Keratinocyte (primary cell): ENCODE results near the gene CALHM4. TPM values are rescaled to one million over a fixed set of nuclear protein-coding genes. Genes with fewer than 3 reads are reported as not detected.

Experiments
- DNase-seq: peaks from one replicate; pipeline ENCODE4 v3.0.0-alpha.2; 2011; ENCODE audit warnings: low read depth, missing footprints, low spot score
- FAIRE-seq: peaks from 2 replicates; lab custom pipeline; 2011; peaks lifted over from hg19 to GRCh38; lab: Jason Lieb, UNC
- H2AFZ ChIP-seq: 2 replicates; pipeline ENCODE4 v1.6.0; 2012; ENCODE audit warnings: low read length, control low read depth, inconsistent platforms; ENCODE audit not compliant: control insufficient read depth
- H3K27ac ChIP-seq: 2 replicates; pipeline ENCODE4 v1.5.1; 2011; ENCODE audit warnings: low read length; ENCODE audit not compliant: control insufficient read depth, insufficient read depth
- H3K27me3 ChIP-seq: 3 replicates; pipeline ENCODE4 v1.6.0; 2011; ENCODE audit warnings: low read length; ENCODE audit not compliant: control insufficient read depth, insufficient read depth; ENCODE audit errors: extremely low read depth
- H3K36me3 ChIP-seq, 2 experiments: 2 replicates in 1 of 2; 3 replicates in 1 of 2; pipeline ENCODE4 v1.5.1; 2011; ENCODE audit warnings: low read length in 2 of 2, mild to moderate bottlenecking in 1 of 2; ENCODE audit not compliant: control insufficient read depth in 2 of 2, insufficient read depth in 2 of 2; ENCODE audit errors: extremely low read depth in 1 of 2
- H3K4me1 ChIP-seq: 3 replicates; pipeline ENCODE4 v1.5.1; 2011; ENCODE audit warnings: low read length; ENCODE audit not compliant: control insufficient read depth, insufficient read depth; ENCODE audit errors: extremely low read depth
- H3K4me2 ChIP-seq: 3 replicates; pipeline ENCODE4 v1.6.0; 2011; ENCODE audit warnings: low read depth, low read length; ENCODE audit not compliant: control insufficient read depth, insufficient read depth; ENCODE audit errors: extremely low read depth
- H3K4me3 ChIP-seq, 3 experiments: fragments of 200-600 bp in 1 of 3; sonication (generic) in 1 of 3; 2 replicates in 2 of 3; 3 replicates in 1 of 3; pipeline ENCODE4 v1.5.1; 2011 to 2016; ENCODE audit warnings: low read length in 3 of 3, mild to moderate bottlenecking in 3 of 3, control low read depth in 2 of 3, inconsistent platforms in 1 of 3, low read depth in 1 of 3, mixed read lengths in 1 of 3, mixed run types in 1 of 3, moderate library complexity in 1 of 3; ENCODE audit not compliant: control insufficient read depth in 2 of 3, insufficient read depth in 2 of 3; ENCODE audit errors: extremely low read depth in 1 of 3
- H3K79me2 ChIP-seq: 2 replicates; pipeline ENCODE4 v1.6.0; 2012; ENCODE audit warnings: low read length; ENCODE audit not compliant: control insufficient read depth, insufficient read depth
- H3K9ac ChIP-seq: 3 replicates; pipeline ENCODE4 v1.6.0; 2011; ENCODE audit warnings: low read length; ENCODE audit not compliant: control insufficient read depth, insufficient read depth; ENCODE audit errors: extremely low read depth
- H3K9me1 ChIP-seq: 3 replicates; pipeline ENCODE4 v1.6.0; 2011; ENCODE audit warnings: low read length; ENCODE audit not compliant: control insufficient read depth, insufficient read depth; ENCODE audit errors: extremely low read depth
- H3K9me3 ChIP-seq: 2 replicates; pipeline ENCODE4 v1.5.1; 2012; ENCODE audit warnings: low read depth, low read length; ENCODE audit not compliant: control insufficient read depth
- H4K20me1 ChIP-seq: 3 replicates; pipeline ENCODE4 v1.6.0; 2011; ENCODE audit warnings: low read length; ENCODE audit not compliant: control insufficient read depth, insufficient read depth; ENCODE audit errors: extremely low read depth
- CTCF ChIP-seq, 3 experiments: IDR thresholded peaks in 1 of 3; conservative IDR thresholded peaks in 1 of 3; optimal IDR thresholded peaks in 1 of 3; 2 replicates in 2 of 3; 3 replicates in 1 of 3; pipeline versions ENCODE3 to v1.5.1; 2011; ENCODE audit warnings: low read length in 3 of 3, mild to moderate bottlenecking in 3 of 3, moderate library complexity in 2 of 3, control low read depth in 1 of 3, inconsistent platforms in 1 of 3; ENCODE audit not compliant: insufficient read depth in 2 of 3; ENCODE audit errors: extremely low read depth in 1 of 3
- EZH2 ChIP-seq: IDR thresholded peaks from one replicate; pipeline ENCODE4 v1.6.1; 2012; ENCODE audit warnings: inconsistent platforms, mild to moderate bottlenecking, low read length, moderate library complexity
- dilution Hi-C: fragments of 300-500 bp; cut with MboI; formaldehyde crosslinking; loops from one replicate; pipeline ENCODE4 v1.7.0; 2020; ENCODE audit warnings: low sequenced_read_pairs; ENCODE audit not compliant: extremely low pct_ligation_motif_present
- polyA plus RNA-seq, 5 experiments: library from polyadenylated mRNA; depleted of rRNA in 3 of 5; stranded (reverse) in 3 of 5; stranded (forward) in 1 of 5; unstranded in 1 of 5; fragments of >200 nt; gene quantifications; 1 replicate in 1 of 5; 2 replicates in 3 of 5; 3 replicates in 1 of 5; pipeline versions ENCODE4 v1.2.1 to v1.2.3, GENCODE V29; 2011 to 2012; ENCODE audit warnings: missing spikeins in 2 of 5, low read depth in 1 of 5, low replicate concordance in 1 of 5

Gene CALHM4
- polyA plus RNA-seq, 1 donor (not counting 4 experiments of a cell fraction or from before 2014, with no cell fraction given) = 0.33 TPM

- no peak overlapping the region for H3K27ac ChIP-seq
- H3K9me1 ChIP-seq = no peaks in the 10 kb centered on the region
- TF ChIP-seq CTCF (optimal IDR thresholded peaks at IDR 0.05 in 1 of 3, IDR thresholded peaks at IDR 0.05 in 1 of 3, conservative IDR thresholded peaks at IDR 0.05 in 1 of 3; ENCODE audit: extremely low read depth in 1 of 3, insufficient read depth in 2 of 3, low read length in 3 of 3) = no peak
- no peak for TF ChIP-seq EZH2
- no peaks in the 10 kb centered on the region for H3K4me1 ChIP-seq
- dilution Hi-C loops = no loop called here
- no peak overlapping the region for H3K4me3 ChIP-seq
- H3K9ac ChIP-seq = no peak overlapping the region
- no peaks in the 10 kb centered on the region for H3K27me3 ChIP-seq
- H3K4me2 ChIP-seq = no peak overlapping the region
- H2AFZ ChIP-seq = no peak overlapping the region
- H3K79me2 ChIP-seq = no peaks in the 10 kb centered on the region
- H3K36me3 ChIP-seq = no peaks in the 10 kb centered on the region
- H3K9me3 ChIP-seq = no peaks in the 10 kb centered on the region
- FAIRE-seq (no peak), DNase-seq (no peak)
- no peaks in the 10 kb centered on the region for H4K20me1 ChIP-seq
Measured at GRCh38 chr6:116605935-116606334, 52.4 kb downstream of the CALHM4 start.

Other genes with a start within 250 kb of the CALHM4 start
- gene DSE, start 182.8 kb upstream of the CALHM4 start, polyA plus RNA-seq = 87.6 to 144 TPM (median 99.7 TPM) in 3 replicates
- gene CALHM6, start 92.4 kb upstream of the CALHM4 start, polyA plus RNA-seq = 0.47 to 0.59 TPM (median 0.51 TPM) in 3 replicates
- gene CALHM5, start 42.1 kb upstream of the CALHM4 start, polyA plus RNA-seq = 0.80 to 2.9 TPM (median 0.94 TPM) in 3 replicates
- gene TRAPPC3L, start 8.1 kb upstream of the CALHM4 start, polyA plus RNA-seq = 0.19 to 0.31 TPM (median 0.28 TPM) in 3 replicates
- gene RWDD1, start 17.8 kb downstream of the CALHM4 start, polyA plus RNA-seq = 35.9 to 61.7 TPM (median 41.7 TPM) in 3 replicates
- 0.10 to 0.12 TPM (median 0.11 TPM) in 3 replicates for gene RSPH4A, start 62.7 kb downstream of the CALHM4 start, polyA plus RNA-seq
- gene ZUP1, start 115.0 kb downstream of the CALHM4 start, polyA plus RNA-seq = 8.6 to 21.7 TPM (median 17.7 TPM) in 3 replicates
- 1.7 to 3.1 TPM (median 1.7 TPM) in 3 replicates for gene KPNA5, start 127.5 kb downstream of the CALHM4 start, polyA plus RNA-seq
- gene FAM162B, start 212.0 kb downstream of the CALHM4 start, polyA plus RNA-seq = not detected in 3 replicates